Transverse colon (tissue), 3 donors: ENCODE data around the gene DLGAP3.

Experiments
- CTCF ChIP-seq, 5 experiments: fragments of 200-600 bp in 3 of 5; fragments of 450-650 bp in 2 of 5; sonication (generic) in 3 of 5; IDR thresholded peaks; 1 replicate in 2 of 5; 2 replicates in 3 of 5; pipeline ENCODE4 v1.5.1; 2016 to 2017; ENCODE audit warnings: antibody characterized with exemption in 5 of 5, inconsistent platforms in 3 of 5, mild to moderate bottlenecking in 2 of 5, moderate library complexity in 1 of 5
- EP300 ChIP-seq: sonication (generic); formaldehyde crosslinking; IDR thresholded peaks from one replicate; pipeline ENCODE4 v1.6.1; 2017; ENCODE audit warnings: antibody characterized with exemption, low read depth

- TF ChIP-seq EP300 (no peak), CTCF (IDR thresholded peaks at IDR 0.05) (no peak)
Observed at GRCh38 chr1:34864759-34865158, 64.7 kb downstream of the DLGAP3 start.
